ENCODE data around the gene CLGN.
"Not testable (repeated sequence)": the region's sequence is repeated elsewhere in the genome, so short reads cannot be mapped to it uniquely, and the experiment has no call there.

The CLGN gene, protein sequence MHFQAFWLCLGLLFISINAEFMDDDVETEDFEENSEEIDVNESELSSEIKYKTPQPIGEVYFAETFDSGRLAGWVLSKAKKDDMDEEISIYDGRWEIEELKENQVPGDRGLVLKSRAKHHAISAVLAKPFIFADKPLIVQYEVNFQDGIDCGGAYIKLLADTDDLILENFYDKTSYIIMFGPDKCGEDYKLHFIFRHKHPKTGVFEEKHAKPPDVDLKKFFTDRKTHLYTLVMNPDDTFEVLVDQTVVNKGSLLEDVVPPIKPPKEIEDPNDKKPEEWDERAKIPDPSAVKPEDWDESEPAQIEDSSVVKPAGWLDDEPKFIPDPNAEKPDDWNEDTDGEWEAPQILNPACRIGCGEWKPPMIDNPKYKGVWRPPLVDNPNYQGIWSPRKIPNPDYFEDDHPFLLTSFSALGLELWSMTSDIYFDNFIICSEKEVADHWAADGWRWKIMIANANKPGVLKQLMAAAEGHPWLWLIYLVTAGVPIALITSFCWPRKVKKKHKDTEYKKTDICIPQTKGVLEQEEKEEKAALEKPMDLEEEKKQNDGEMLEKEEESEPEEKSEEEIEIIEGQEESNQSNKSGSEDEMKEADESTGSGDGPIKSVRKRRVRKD

DNA sequence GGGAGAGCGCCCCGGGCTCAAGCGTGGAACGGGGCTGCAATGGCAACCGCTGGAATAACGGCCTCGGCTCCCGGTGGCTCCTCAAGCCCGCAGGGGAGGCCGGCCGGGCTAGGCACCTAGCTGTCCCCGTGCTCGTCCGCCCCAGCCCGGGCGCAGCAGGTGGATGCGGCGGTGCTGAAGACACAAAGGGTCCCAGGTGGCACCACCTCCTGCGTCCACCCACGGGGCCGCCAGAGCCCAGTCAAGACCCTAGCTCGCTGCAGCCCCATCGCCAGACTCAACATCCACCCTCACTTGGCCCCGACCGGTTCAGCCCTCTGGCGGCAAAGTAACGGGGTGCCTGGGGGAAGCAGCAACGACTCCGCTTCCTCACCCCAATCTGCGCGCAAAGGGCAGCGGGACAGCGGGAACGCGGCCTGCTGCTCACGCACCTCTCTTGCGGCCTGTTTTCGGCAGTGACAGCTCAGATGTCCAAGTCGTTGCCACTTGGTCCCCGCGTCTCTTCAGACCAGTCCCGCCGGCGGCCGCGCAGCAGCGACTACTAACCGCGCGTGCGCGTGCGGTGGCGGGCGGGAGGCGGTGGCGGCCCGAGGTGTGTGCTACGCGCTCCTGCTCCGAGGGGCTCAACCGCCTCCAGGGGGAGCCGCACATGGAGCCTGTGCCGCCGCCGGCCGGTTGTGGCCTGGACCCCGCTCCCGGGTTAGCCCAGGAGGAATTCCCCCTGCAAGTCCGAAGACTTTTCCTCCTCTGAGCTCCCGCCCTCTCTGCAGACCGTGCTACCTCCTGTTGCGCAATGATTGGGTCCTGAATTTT lies at the start of gene CLGN:
TSS of gene CLGN (minus strand) at position 543 of the 813 bp plus-strand sequence. CDS start 14,570 bp downstream, outside the sequence.
- DNase-seq (ENCODE audit: low read depth in 2 of 3, low spot score in 2 of 3): peak; percentile 27 to 35 (median 31)

- no peak for DNase-seq (ENCODE audit: low read depth in 2 of 3, low spot score in 2 of 3)
Measured at GRCh38 chr4:140472156-140472555, 44.7 kb upstream of the CLGN start.

- DNase-seq (ENCODE audit: low read depth in 2 of 3, low spot score in 2 of 3): no peak
Measured at GRCh38 chr4:140469791-140470733, 42.6 kb upstream of the CLGN start.

DNA sequence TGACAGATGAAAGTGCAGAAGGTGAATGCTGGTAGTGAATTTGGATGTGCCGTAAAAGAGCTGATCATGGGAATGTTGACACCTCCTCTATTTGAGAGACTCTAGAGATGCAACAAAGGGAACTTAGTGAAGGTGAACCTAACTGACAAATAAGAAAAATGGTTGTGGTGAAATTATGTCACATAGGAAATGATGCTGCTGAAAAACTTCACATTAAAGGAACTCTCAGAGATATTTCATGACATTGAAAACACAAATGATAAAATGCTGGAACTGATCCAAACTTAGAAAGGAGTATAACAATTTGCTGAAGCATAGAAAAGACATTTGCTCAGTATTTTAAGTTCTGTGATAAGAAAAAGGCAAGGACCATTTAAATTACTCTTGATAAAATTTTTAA lies 38.7 kb upstream of the CLGN start:
- DNase-seq (ENCODE audit: low read depth in 2 of 3, low spot score in 2 of 3): no peak

- DNase-seq (ENCODE audit: low read depth in 2 of 3, low spot score in 2 of 3): no peak
Measured at GRCh38 chr4:140463614-140464013, 36.2 kb upstream of the CLGN start.

DNA sequence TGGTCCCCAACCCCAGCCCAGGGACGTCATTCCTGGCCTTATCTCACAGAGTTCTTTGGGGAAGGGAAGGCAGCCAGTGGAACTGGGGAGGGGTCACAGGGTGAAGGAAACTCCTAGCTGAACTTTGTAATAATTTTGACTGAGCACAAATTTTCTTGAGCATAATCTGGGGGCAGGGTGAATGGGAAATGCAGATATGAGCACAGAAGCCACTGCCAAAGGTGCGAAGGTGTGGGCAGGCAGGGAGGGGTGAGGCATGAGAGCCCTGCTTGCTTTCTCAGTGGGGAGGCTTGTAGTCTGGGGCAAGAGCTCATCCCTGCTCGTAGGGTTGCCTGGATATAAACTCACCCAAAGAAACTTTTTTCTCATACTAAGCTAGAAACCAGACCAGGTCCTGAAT lies 35.7 kb upstream of the CLGN start:
- no peak for DNase-seq (ENCODE audit: low read depth in 2 of 3, low spot score in 2 of 3)

DNA sequence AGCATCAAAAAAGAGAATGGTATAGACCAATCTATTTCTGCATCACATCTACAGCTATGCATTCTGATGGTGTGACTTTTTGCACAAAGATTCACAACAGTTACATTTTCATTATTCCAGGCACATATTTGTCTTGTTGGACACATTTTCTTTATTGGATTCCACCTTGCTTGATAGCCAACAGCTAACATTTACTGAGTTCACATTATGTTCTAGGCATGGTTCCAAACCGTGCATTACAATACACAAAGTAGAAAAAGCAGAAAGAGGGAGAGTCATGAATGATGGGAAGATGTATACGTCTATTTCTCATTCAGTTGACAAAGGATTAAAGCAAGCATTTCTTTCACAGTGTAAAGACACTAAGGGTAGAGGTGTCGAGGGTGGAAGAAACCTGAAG lies 22.9 kb upstream of the CLGN start:
- DNase-seq (ENCODE audit: low read depth in 2 of 3, low spot score in 2 of 3): no peak

GRCh38 chr4:140448830-140449229 lies 21.4 kb upstream of the CLGN start:
- DNase-seq (ENCODE audit: low read depth in 2 of 3, low spot score in 2 of 3): no peak

- no peak for DNase-seq (ENCODE audit: low read depth in 2 of 3, low spot score in 2 of 3)
Measured at GRCh38 chr4:140448162-140448561, 20.7 kb upstream of the CLGN start.

GRCh38 chr4:140444347-140444746 lies 16.9 kb upstream of the CLGN start:
- DNase-seq (ENCODE audit: low read depth in 2 of 3, low spot score in 2 of 3): not testable (repeated sequence)

DNA sequence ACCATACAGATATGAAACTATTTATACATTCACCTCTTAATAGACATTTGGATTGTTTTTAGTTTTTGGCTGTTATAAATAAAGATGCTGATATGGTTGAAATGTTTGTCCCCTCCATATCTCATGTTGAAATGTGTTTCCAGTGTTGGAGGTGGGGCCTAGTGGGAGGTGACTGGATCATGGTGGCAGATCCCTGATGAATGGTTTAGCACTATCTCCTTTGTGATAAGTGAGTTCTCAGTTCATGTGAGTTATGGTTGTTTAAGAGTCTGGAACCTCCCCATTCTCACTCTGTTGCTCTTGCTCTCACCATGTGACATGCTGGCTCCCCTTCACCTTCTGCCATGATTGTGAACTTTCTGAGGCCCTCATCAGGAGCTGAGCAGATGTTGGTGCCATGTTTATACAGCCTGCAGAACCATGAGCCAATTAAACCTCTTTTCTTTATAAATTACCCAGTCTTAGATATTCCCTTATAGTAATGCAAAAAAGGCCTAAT lies 12.2 kb upstream of the CLGN start:
- DNase-seq (ENCODE audit: low read depth in 2 of 3, low spot score in 2 of 3): no peak

GRCh38 chr4:140427919-140428471 lies 547 bp upstream of the CLGN start:
- DNase-seq (ENCODE audit: low read depth in 2 of 3, low spot score in 2 of 3): no peak

DNA sequence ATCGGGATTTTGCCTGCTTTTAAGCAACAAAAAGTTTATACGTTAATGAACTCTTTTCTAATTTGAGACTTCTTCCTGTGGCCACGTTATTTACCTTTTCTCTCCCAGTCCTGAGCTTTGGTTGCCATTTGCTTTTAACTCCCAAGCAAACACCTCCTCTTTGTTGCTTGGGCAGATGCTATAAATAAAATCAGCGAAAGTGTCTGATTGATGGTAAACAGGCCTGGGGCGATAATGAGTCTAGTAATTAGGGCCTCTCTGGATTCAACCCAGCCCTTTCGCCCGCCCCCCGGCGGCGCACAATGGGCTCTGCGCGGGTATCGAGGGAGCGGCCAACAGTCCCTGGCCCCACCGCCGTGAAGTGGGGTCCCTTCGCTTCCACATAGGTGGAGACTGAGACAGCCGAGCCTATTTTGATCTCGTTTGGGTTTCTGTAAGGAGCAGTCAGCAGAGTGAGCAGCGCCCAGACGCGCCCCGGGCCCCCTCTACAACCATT lies 790 bp downstream of the CLGN start:
- no peak for DNase-seq (ENCODE audit: low read depth in 2 of 3, low spot score in 2 of 3)

DNA sequence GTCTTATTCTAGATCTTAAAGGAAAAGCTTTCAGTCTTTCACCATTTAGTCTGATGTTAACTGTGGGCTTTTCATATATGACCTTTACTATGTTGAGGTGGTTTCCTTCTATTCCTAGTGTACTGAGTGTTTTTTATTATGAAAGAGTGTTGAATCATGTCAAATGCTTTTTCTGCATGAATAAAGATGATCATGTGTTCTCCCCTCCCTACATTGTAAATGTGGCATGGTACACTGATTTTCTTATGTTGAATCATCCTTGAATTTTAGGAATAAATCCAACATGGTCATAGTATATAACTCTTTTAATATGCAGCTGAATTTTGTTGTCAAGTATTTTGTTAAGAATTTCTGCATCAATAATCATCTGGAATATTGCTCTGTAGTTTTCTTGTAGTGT lies 4.3 kb downstream of the CLGN start:
- no peak for DNase-seq (ENCODE audit: low read depth in 2 of 3, low spot score in 2 of 3)

- not testable (repeated sequence) for DNase-seq (ENCODE audit: low read depth in 2 of 3, low spot score in 2 of 3)
Measured at GRCh38 chr4:140413130-140413969, 14.1 kb downstream of the CLGN start.

DNA sequence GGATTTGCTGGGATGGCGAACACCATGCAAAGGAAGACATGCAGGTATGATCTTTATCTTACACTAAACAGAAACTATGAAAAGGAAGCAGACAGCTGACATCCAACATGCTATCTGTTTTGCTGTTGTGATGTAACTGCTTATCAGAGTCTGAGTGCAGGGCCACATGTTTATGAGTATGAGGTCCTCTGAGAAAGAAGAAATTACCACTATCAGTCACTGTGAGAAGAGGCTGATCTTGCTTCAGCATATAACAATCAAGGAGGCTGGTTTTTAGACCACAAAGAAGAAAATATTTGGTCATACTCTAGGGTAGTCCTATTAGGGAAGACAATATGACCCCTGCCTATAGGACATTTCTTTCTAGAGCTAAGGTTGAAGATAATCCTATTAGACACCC lies 18.5 kb downstream of the CLGN start:
- no peak for DNase-seq (ENCODE audit: low read depth in 2 of 3, low spot score in 2 of 3)

DNA sequence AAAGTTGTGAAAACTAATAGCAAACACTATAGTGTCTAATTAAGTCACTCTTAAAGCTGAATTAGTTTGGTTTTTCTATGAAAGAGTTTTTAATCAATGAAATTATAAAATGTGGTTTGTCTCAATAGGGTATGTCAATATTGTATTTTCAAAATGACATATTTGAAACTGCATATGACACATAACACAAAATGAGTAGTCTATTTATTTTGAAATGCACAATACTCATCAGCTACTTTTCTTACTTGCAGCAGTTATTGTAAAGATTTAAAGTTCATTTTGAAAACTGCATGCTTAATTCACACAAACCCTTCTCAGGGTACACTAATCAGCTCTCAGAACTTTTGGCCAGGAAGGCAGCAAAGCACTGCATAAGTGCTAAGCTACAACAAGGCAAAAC lies 21.2 kb downstream of the CLGN start:
- DNase-seq (ENCODE audit: low read depth in 2 of 3, low spot score in 2 of 3): no peak

GRCh38 chr4:140400111-140400510 lies 27.3 kb downstream of the CLGN start:
- DNase-seq (ENCODE audit: low read depth in 2 of 3, low spot score in 2 of 3): no peak

DNA sequence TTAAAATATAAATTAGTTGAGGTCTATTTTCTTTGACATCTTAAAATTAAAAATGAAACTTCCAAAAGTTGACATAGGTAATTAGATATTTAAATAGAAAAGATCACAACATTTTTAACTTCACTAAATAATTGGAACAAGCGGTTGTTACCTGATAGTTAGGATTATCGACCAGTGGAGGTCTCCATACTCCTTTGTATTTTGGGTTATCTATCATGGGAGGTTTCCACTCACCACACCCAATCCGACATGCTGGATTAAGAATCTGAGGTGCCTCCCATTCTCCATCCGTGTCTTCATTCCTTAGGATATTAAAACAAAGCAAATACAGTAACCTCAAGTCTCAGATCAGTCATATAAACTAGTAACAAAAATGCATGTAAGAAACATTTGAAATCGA lies 31.8 kb downstream of the CLGN start:
- no peak for DNase-seq (ENCODE audit: low read depth in 2 of 3, low spot score in 2 of 3)
